ENCODE measurements around the gene SLC6A20.

Gene SLC6A20

GRCh38 chr3:45746165-45746776 is 50.1 kb downstream of the SLC6A20 start:
- H3K9me3 ChIP-seq (replicated peaks in 1 of 2; ENCODE audit: control insufficient read depth in 2 of 2, insufficient read depth in 1 of 2, low read depth in 1 of 2, low read length in 2 of 2): no peaks in the 10 kb centered on the region
- H3K9ac ChIP-seq (ENCODE audit: low read depth, low read length, poor library complexity): peak overlapping the region; percentile 54
- H3K27ac ChIP-seq (replicated peaks; ENCODE audit: low read length): no peak overlapping the region
- no peak overlapping the region for H2BK5ac ChIP-seq (ENCODE audit: low read length)
- H3K23ac ChIP-seq (ENCODE audit: low read depth, low read length, poor library complexity): peak overlapping the region; percentile 69
- no peaks in the 10 kb centered on the region for H3K27me3 ChIP-seq (ENCODE audit: control insufficient read depth in 3 of 3, insufficient read depth in 3 of 3, low read depth in 1 of 3, low read length in 3 of 3)
- H3K79me1 ChIP-seq (ENCODE audit: low read depth, low read length): no peaks in the 10 kb centered on the region
- no peak overlapping the region for H2BK15ac ChIP-seq (ENCODE audit: low read length)
- no peak overlapping the region for H3K4me3 ChIP-seq (ENCODE audit: low read length in 2 of 2)
- H2AK5ac ChIP-seq (ENCODE audit: low read depth, low read length): no peak overlapping the region
- no peak overlapping the region for H4K91ac ChIP-seq (ENCODE audit: low read depth, low read length, poor library complexity)
- H3K4me2 ChIP-seq (ENCODE audit: insufficient read depth, low read length, poor library complexity, severe bottlenecking): no peak overlapping the region
- H2AFZ ChIP-seq (ENCODE audit: low read length): no peak overlapping the region
- no peaks in the 10 kb centered on the region for H3K4me1 ChIP-seq (ENCODE audit: control insufficient read depth in 2 of 2, insufficient read depth in 1 of 2, low read depth in 1 of 2, low read length in 2 of 2)
- no peak overlapping the region for H3K4ac ChIP-seq (ENCODE audit: low read length)
- no peak overlapping the region for H3K14ac ChIP-seq (ENCODE audit: low read length)
- no peak overlapping the region for H4K8ac ChIP-seq (ENCODE audit: low read depth, low read length)
- H3K18ac ChIP-seq (ENCODE audit: low read length): peak overlapping the region; percentile 46
- DNase-seq (ENCODE audit: low spot score): no peak
- H3K36me3 ChIP-seq (replicated peaks in 1 of 2; ENCODE audit: control insufficient read depth in 2 of 2, insufficient read depth in 2 of 2, low read length in 2 of 2): peaks cover 16 to 64% of the 10 kb centered on the region in 2 donors
- no peak overlapping the region for H2BK12ac ChIP-seq (ENCODE audit: low read length)
- WGBS, 2 donors (ENCODE audit: extremely low coverage in 2 of 2, insufficient read length in 2 of 2, insufficient replicate concordance in 1 of 2): no CpG with 5 or more reads among the region's 32 CpGs
- no peak overlapping the region for H2BK120ac ChIP-seq (ENCODE audit: low read depth, low read length)

GRCh38 chr3:45742461-45743089 is 53.8 kb downstream of the SLC6A20 start:
- peaks cover 24 to 94% of the 10 kb centered on the region in 2 donors for H3K36me3 ChIP-seq (replicated peaks in 1 of 2; ENCODE audit: control insufficient read depth in 2 of 2, insufficient read depth in 2 of 2, low read length in 2 of 2)
- H2BK15ac ChIP-seq (ENCODE audit: low read length): no peak overlapping the region
- no peak overlapping the region for H3K4me3 ChIP-seq (ENCODE audit: low read length in 2 of 2)
- DNase-seq (ENCODE audit: low spot score): no peak
- H3K27me3 ChIP-seq (ENCODE audit: control insufficient read depth in 3 of 3, insufficient read depth in 3 of 3, low read depth in 1 of 3, low read length in 3 of 3): no peaks in the 10 kb centered on the region
- no peak overlapping the region for H2BK120ac ChIP-seq (ENCODE audit: low read depth, low read length)
- no peak overlapping the region for H4K91ac ChIP-seq (ENCODE audit: low read depth, low read length, poor library complexity)
- no peak overlapping the region for H3K4ac ChIP-seq (ENCODE audit: low read length)
- H2AK5ac ChIP-seq (ENCODE audit: low read depth, low read length): no peak overlapping the region
- H2BK5ac ChIP-seq (ENCODE audit: low read length): no peak overlapping the region
- H3K9ac ChIP-seq (ENCODE audit: low read depth, low read length, poor library complexity): no peak overlapping the region
- H3K4me1 ChIP-seq (ENCODE audit: control insufficient read depth in 2 of 2, insufficient read depth in 1 of 2, low read depth in 1 of 2, low read length in 2 of 2): no peaks in the 10 kb centered on the region
- H2BK12ac ChIP-seq (ENCODE audit: low read length): no peak overlapping the region
- H3K23ac ChIP-seq (ENCODE audit: low read depth, low read length, poor library complexity): no peak overlapping the region
- H3K79me1 ChIP-seq (ENCODE audit: low read depth, low read length): no peaks in the 10 kb centered on the region
- H3K4me2 ChIP-seq (ENCODE audit: insufficient read depth, low read length, poor library complexity, severe bottlenecking): no peak overlapping the region
- no peak overlapping the region for H3K14ac ChIP-seq (ENCODE audit: low read length)
- no peak overlapping the region for H3K18ac ChIP-seq (ENCODE audit: low read length)
- no peaks in the 10 kb centered on the region for H3K9me3 ChIP-seq (replicated peaks in 1 of 2; ENCODE audit: control insufficient read depth in 2 of 2, insufficient read depth in 1 of 2, low read depth in 1 of 2, low read length in 2 of 2)
- no CpG with 5 or more reads among the region's 4 CpGs for WGBS, 2 donors (ENCODE audit: extremely low coverage in 2 of 2, insufficient read length in 2 of 2, insufficient replicate concordance in 1 of 2)
- H4K8ac ChIP-seq (ENCODE audit: low read depth, low read length): no peak overlapping the region
- H3K27ac ChIP-seq (replicated peaks; ENCODE audit: low read length): no peak overlapping the region
- H2AFZ ChIP-seq (ENCODE audit: low read length): no peak overlapping the region

GRCh38 chr3:45741742-45742460 is 54.4 kb downstream of the SLC6A20 start:
- H2AFZ ChIP-seq (ENCODE audit: low read length): no peak overlapping the region
- no peak overlapping the region for H2AK5ac ChIP-seq (ENCODE audit: low read depth, low read length)
- H3K36me3 ChIP-seq (replicated peaks in 1 of 2; ENCODE audit: control insufficient read depth in 2 of 2, insufficient read depth in 2 of 2, low read length in 2 of 2): peaks cover 28 to 97% of the 10 kb centered on the region in 2 donors
- H3K9me3 ChIP-seq (replicated peaks in 1 of 2; ENCODE audit: control insufficient read depth in 2 of 2, insufficient read depth in 1 of 2, low read depth in 1 of 2, low read length in 2 of 2): no peaks in the 10 kb centered on the region
- no peak overlapping the region for H3K18ac ChIP-seq (ENCODE audit: low read length)
- H4K91ac ChIP-seq (ENCODE audit: low read depth, low read length, poor library complexity): no peak overlapping the region
- no peaks in the 10 kb centered on the region for H3K4me1 ChIP-seq (ENCODE audit: control insufficient read depth in 2 of 2, insufficient read depth in 1 of 2, low read depth in 1 of 2, low read length in 2 of 2)
- H3K23ac ChIP-seq (ENCODE audit: low read depth, low read length, poor library complexity): no peak overlapping the region
- no peaks in the 10 kb centered on the region for H3K27me3 ChIP-seq (ENCODE audit: control insufficient read depth in 3 of 3, insufficient read depth in 3 of 3, low read depth in 1 of 3, low read length in 3 of 3)
- no peak overlapping the region for H3K9ac ChIP-seq (ENCODE audit: low read depth, low read length, poor library complexity)
- H3K27ac ChIP-seq (replicated peaks; ENCODE audit: low read length): no peak overlapping the region
- WGBS, 2 donors (ENCODE audit: extremely low coverage in 2 of 2, insufficient read length in 2 of 2, insufficient replicate concordance in 1 of 2): no CpG with 5 or more reads among the region's 6 CpGs
- no peak overlapping the region for H4K8ac ChIP-seq (ENCODE audit: low read depth, low read length)
- no peak overlapping the region for H2BK120ac ChIP-seq (ENCODE audit: low read depth, low read length)
- H3K4me3 ChIP-seq (ENCODE audit: low read length in 2 of 2): no peak overlapping the region
- H3K14ac ChIP-seq (ENCODE audit: low read length): no peak overlapping the region
- no peak overlapping the region for H3K4ac ChIP-seq (ENCODE audit: low read length)
- no peak overlapping the region for H2BK15ac ChIP-seq (ENCODE audit: low read length)
- no peak overlapping the region for H2BK5ac ChIP-seq (ENCODE audit: low read length)
- no peak for DNase-seq (ENCODE audit: low spot score)
- no peaks in the 10 kb centered on the region for H3K79me1 ChIP-seq (ENCODE audit: low read depth, low read length)
- no peak overlapping the region for H2BK12ac ChIP-seq (ENCODE audit: low read length)
- no peak overlapping the region for H3K4me2 ChIP-seq (ENCODE audit: insufficient read depth, low read length, poor library complexity, severe bottlenecking)

- Histone ChIP-seq H3K23ac (ENCODE audit: low read depth, low read length, poor library complexity) (no peak overlapping the region), H3K4ac (ENCODE audit: low read length) (no peak overlapping the region), H3K79me1 (ENCODE audit: low read depth, low read length) (no peaks in the 10 kb centered on the region), H2AFZ (ENCODE audit: low read length) (no peak overlapping the region), H3K36me3 (replicated peaks in 1 of 2; ENCODE audit: control insufficient read depth in 2 of 2, insufficient read depth in 2 of 2, low read length in 2 of 2) (peaks cover 29 to 98% of the 10 kb centered on the region in 2 donors), H4K91ac (ENCODE audit: low read depth, low read length, poor library complexity) (no peak overlapping the region), H4K8ac (ENCODE audit: low read depth, low read length) (no peak overlapping the region), H2AK5ac (ENCODE audit: low read depth, low read length) (no peak overlapping the region), H2BK15ac (ENCODE audit: low read length) (no peak overlapping the region), H3K18ac (ENCODE audit: low read length) (no peak overlapping the region), H3K4me1 (ENCODE audit: control insufficient read depth in 2 of 2, insufficient read depth in 1 of 2, low read depth in 1 of 2, low read length in 2 of 2) (no peaks in the 10 kb centered on the region), H3K4me3 (ENCODE audit: low read length in 2 of 2) (no peak overlapping the region), H3K4me2 (ENCODE audit: insufficient read depth, low read length, poor library complexity, severe bottlenecking) (no peak overlapping the region), H2BK120ac (ENCODE audit: low read depth, low read length) (no peak overlapping the region), H3K9me3 (replicated peaks in 1 of 2; ENCODE audit: control insufficient read depth in 2 of 2, insufficient read depth in 1 of 2, low read depth in 1 of 2, low read length in 2 of 2) (no peaks in the 10 kb centered on the region), H3K27me3 (ENCODE audit: control insufficient read depth in 3 of 3, insufficient read depth in 3 of 3, low read depth in 1 of 3, low read length in 3 of 3) (no peaks in the 10 kb centered on the region), H2BK5ac (ENCODE audit: low read length) (no peak overlapping the region), H2BK12ac (ENCODE audit: low read length) (no peak overlapping the region), H3K9ac (ENCODE audit: low read depth, low read length, poor library complexity) (no peak overlapping the region), H3K27ac (replicated peaks; ENCODE audit: low read length) (no peak overlapping the region), H3K14ac (ENCODE audit: low read length) (no peak overlapping the region)
- DNase-seq (ENCODE audit: low spot score): no peak
Observed at GRCh38 chr3:45741247-45741646, 55.1 kb downstream of the SLC6A20 start.
